ENCODE data around the gene IQSEC1.

GRCh38 chr3:13055634-13056033, 17.6 kb downstream of the IQSEC1 start:
- TF ChIP-seq, protein P1, sequence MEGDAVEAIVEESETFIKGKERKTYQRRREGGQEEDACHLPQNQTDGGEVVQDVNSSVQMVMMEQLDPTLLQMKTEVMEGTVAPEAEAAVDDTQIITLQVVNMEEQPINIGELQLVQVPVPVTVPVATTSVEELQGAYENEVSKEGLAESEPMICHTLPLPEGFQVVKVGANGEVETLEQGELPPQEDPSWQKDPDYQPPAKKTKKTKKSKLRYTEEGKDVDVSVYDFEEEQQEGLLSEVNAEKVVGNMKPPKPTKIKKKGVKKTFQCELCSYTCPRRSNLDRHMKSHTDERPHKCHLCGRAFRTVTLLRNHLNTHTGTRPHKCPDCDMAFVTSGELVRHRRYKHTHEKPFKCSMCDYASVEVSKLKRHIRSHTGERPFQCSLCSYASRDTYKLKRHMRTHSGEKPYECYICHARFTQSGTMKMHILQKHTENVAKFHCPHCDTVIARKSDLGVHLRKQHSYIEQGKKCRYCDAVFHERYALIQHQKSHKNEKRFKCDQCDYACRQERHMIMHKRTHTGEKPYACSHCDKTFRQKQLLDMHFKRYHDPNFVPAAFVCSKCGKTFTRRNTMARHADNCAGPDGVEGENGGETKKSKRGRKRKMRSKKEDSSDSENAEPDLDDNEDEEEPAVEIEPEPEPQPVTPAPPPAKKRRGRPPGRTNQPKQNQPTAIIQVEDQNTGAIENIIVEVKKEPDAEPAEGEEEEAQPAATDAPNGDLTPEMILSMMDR (IDR thresholded peaks at IDR 0.05; ENCODE audit: poor library complexity), result no peak
- no peak for TF ChIP-seq EZH2 (IDR thresholded peaks at IDR 0.05; ENCODE audit: borderline replicate concordance)

All from hepatocyte (in vitro differentiated cells).